ENCODE measurements around the gene BEX3.

DNA sequence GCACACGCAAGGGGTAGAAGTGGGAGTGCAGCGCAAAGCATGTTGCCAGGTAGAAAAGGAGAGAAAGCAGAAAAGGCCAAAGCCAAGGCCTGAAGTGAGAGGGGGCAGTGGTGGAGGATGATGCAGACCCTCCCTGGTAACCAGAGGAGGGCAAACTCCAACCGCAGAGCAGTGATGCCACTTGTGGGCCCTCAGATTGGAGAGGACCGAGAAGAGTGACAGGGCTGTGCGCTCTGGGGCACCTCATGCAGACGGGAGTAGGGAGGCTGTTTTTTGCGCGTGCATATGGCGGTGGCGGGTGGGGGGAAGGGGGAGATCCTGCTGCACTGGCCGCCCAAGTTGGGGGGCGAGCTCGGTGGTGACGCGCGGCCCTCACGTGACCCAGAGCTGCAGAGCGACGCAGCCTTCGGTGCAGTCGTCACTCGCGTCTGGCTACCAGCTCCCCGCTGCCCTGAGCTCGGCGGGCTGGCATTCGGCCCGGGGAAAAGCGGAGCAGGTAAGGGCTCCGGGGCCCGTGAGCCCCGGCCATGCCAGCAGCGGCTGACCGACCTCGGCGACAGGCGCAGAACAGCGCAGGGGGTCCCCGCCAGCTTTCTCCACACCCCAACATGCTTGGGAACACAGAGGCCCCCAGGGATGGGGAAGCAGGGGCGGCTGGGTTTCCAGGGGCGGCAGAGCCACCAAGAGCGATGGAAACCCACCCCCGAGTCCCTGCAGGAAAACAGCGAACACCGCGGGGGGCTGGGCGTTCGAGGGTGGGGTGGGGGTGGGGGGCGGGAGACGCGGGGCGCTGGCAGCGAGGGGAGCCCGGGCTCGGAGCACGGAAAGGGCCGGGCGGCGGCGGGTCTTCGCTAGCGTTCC is at the start of gene BEX3:
- TF ChIP-seq, protein P1, sequence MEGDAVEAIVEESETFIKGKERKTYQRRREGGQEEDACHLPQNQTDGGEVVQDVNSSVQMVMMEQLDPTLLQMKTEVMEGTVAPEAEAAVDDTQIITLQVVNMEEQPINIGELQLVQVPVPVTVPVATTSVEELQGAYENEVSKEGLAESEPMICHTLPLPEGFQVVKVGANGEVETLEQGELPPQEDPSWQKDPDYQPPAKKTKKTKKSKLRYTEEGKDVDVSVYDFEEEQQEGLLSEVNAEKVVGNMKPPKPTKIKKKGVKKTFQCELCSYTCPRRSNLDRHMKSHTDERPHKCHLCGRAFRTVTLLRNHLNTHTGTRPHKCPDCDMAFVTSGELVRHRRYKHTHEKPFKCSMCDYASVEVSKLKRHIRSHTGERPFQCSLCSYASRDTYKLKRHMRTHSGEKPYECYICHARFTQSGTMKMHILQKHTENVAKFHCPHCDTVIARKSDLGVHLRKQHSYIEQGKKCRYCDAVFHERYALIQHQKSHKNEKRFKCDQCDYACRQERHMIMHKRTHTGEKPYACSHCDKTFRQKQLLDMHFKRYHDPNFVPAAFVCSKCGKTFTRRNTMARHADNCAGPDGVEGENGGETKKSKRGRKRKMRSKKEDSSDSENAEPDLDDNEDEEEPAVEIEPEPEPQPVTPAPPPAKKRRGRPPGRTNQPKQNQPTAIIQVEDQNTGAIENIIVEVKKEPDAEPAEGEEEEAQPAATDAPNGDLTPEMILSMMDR (IDR thresholded peaks at IDR 0.05), result no peak
- TF ChIP-seq ZBTB21 (CRISPR knock-in tag; IDR thresholded peaks at IDR 0.05; ENCODE audit: borderline replicate concordance) (no peak), ETV6 (CRISPR knock-in tag; IDR thresholded peaks at IDR 0.05) (no peak), MLX (CRISPR knock-in tag; IDR thresholded peaks at IDR 0.05) (no peak), TEAD4 (CRISPR knock-in tag; IDR thresholded peaks at IDR 0.05) (no peak), AFF4 (CRISPR knock-in tag; IDR thresholded peaks at IDR 0.05; ENCODE audit: borderline replicate concordance) (no peak), CREB1 (CRISPR knock-in tag; IDR thresholded peaks at IDR 0.05) (no peak), ESRRA (CRISPR knock-in tag; IDR thresholded peaks at IDR 0.05; ENCODE audit: borderline replicate concordance) (no peak)
- TF ChIP-seq, protein P2, sequence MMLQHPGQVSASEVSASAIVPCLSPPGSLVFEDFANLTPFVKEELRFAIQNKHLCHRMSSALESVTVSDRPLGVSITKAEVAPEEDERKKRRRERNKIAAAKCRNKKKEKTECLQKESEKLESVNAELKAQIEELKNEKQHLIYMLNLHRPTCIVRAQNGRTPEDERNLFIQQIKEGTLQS (CRISPR knock-in tag; conservative IDR thresholded peaks at IDR 0.05), result no peak

Measured in WTC11 (cell line).